Kidney glomerular epithelial cell (primary cell): ENCODE data around the gene ARMC8.

Experiments
- DNase-seq: peaks from one replicate; lab custom pipeline; 2025; lab: John Stamatoyannopoulos, UW

ARMC8 gene

GRCh38 chr3:138310494-138310893 lies 123.4 kb downstream of the ARMC8 start:
- no peak for DNase-seq

- DNase-seq: no peak
Measured at GRCh38 chr3:138314751-138315150, 127.7 kb downstream of the ARMC8 start.

- no peak for DNase-seq
Measured at GRCh38 chr3:138317687-138318086, 130.6 kb downstream of the ARMC8 start.

GRCh38 chr3:138323971-138324370 lies 136.9 kb downstream of the ARMC8 start:
- no peak for DNase-seq

GRCh38 chr3:138325990-138326389 lies 138.9 kb downstream of the ARMC8 start:
- DNase-seq: no peak

- DNase-seq: no peak
Measured at GRCh38 chr3:138326866-138327595, 139.9 kb downstream of the ARMC8 start.

- no peak for DNase-seq
Measured at GRCh38 chr3:138327831-138328230, 140.7 kb downstream of the ARMC8 start.

GRCh38 chr3:138328341-138328740 lies 141.2 kb downstream of the ARMC8 start:
- DNase-seq: no peak

- peak; percentile 58 for DNase-seq
Measured at GRCh38 chr3:138329127-138329983, 142.3 kb downstream of the ARMC8 start, which contains the start of gene NME9. TSS of gene NME9 (minus strand) at chr3:138329851. CDS start at chr3:138329335, 516 bp downstream.

GRCh38 chr3:138329984-138330293 lies 142.8 kb downstream of the ARMC8 start:
- no peak for DNase-seq

GRCh38 chr3:138331143-138331894 lies 144.2 kb downstream of the ARMC8 start:
- no peak for DNase-seq

- DNase-seq: peak; percentile 53
Measured at GRCh38 chr3:138332472-138333073, 145.5 kb downstream of the ARMC8 start.

GRCh38 chr3:138334608-138335007 lies 147.5 kb downstream of the ARMC8 start:
- no peak for DNase-seq

GRCh38 chr3:138336454-138336999 lies 149.4 kb downstream of the ARMC8 start:
- no peak for DNase-seq

- no peak for DNase-seq
Measured at GRCh38 chr3:138338244-138338643, 151.1 kb downstream of the ARMC8 start.

GRCh38 chr3:138338811-138339210 lies 151.7 kb downstream of the ARMC8 start:
- no peak for DNase-seq

- no peak for DNase-seq
Measured at GRCh38 chr3:138340511-138340910, 153.4 kb downstream of the ARMC8 start.

GRCh38 chr3:138344754-138345153 lies 157.7 kb downstream of the ARMC8 start:
- DNase-seq: no peak
